ENCODE results near the gene REN. TPM values are rescaled to one million over a fixed set of nuclear protein-coding genes. Genes with fewer than 3 reads are reported as not detected.

The REN gene
- total and polyA plus RNA-seq, 2 donors (not counting 3 experiments of a cell fraction or from before 2014, with no cell fraction given) = 0.11 TPM; not detected in 1

DNA sequence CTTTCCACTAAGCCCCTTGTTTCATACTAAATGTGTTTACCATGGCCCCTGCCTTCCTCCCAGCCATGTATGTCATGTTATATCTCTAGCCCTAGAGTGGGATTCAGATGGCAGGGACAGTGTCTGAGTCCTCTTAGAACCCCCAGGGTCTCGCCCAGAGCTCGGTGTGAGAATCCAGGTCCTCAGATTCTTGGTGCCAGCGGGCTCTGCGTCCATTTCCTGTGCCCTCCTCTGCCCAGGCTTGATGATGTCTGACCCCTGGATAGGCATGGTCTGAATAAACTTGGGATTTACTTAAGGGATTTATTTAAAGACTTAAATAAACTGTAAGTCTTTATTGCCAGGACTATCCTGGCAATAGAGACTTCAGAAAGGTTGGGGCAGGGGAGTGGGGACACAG, 36.3 kb upstream of the REN start:
- H2AFZ ChIP-seq (ENCODE audit: low read depth, low read length) = no peak overlapping the region
- DNase-seq (ENCODE audit: low read depth, low spot score) = no peak
- no peaks in the 10 kb centered on the region for H3K9me3 ChIP-seq (replicated peaks; ENCODE audit: control insufficient read depth, insufficient read depth, low read length)
- no peak overlapping the region for H3K9ac ChIP-seq (replicated peaks; ENCODE audit: extremely low read depth, insufficient read depth, low read length)
- intact Hi-C loops (cut with micrococcal nuclease) (no loop called here), dilution Hi-C loops (cut with MboI; ENCODE audit: extremely low pct_ligation_motif_present, low sequenced_read_pairs) (no loop called here)
- no peak overlapping the region for H3K4me3 ChIP-seq (replicated peaks in 1 of 3; ENCODE audit: insufficient read depth in 1 of 3, low read depth in 1 of 3, low read length in 3 of 3)
- CTCF ChIA-PET = interaction anchor here (0.6 to 11.0 kb wide), 2 partner anchors 31 to 51 kb away, joined by 3 to 770 read pairs; partner anchors contain the start of genes ETNK2 and REN
- no peaks in the 10 kb centered on the region for H3K36me3 ChIP-seq (ENCODE audit: control insufficient read depth in 2 of 2, extremely low read depth in 1 of 2, insufficient read depth in 2 of 2, low read length in 2 of 2)
- peaks cover 24% of the 10 kb centered on the region for H3K4me1 ChIP-seq (ENCODE audit: control insufficient read depth, extremely low read depth, insufficient read depth, low read length)
- H3K4me2 ChIP-seq (ENCODE audit: insufficient read depth, low read length) = no peak overlapping the region
- H3K27me3 ChIP-seq (ENCODE audit: control insufficient read depth in 2 of 2, insufficient read depth in 2 of 2, low read length in 2 of 2) = no peaks in the 10 kb centered on the region
- H3K27ac ChIP-seq (ENCODE audit: insufficient read depth, low read depth, low read length) = no peak overlapping the region
- POLR2A ChIA-PET = no interaction called here
- TF ChIP-seq MYC (IDR thresholded peaks at IDR 0.05; ENCODE audit: low read depth, low read length) (no peak), MAX (IDR thresholded peaks at IDR 0.05; ENCODE audit: insufficient read depth, insufficient read length) (no peak), POLR2A (IDR thresholded peaks at IDR 0.05; ENCODE audit: low read depth, low read length) (no peak), JUN (IDR thresholded peaks at IDR 0.05; ENCODE audit: borderline replicate concordance, insufficient read depth, insufficient read length, low read depth) (no peak), FOS (IDR thresholded peaks at IDR 0.05; ENCODE audit: borderline replicate concordance, insufficient read depth, low read length) (no peak), EZH2 (IDR thresholded peaks at IDR 0.05; ENCODE audit: borderline replicate concordance, low read depth, low read length, severe bottlenecking) (no peak), GATA2 (IDR thresholded peaks at IDR 0.05; ENCODE audit: insufficient read depth, insufficient read length, low read depth, low read length) (no peak), POLR2AphosphoS5 (IDR thresholded peaks at IDR 0.05; ENCODE audit: insufficient read depth, low read depth, low read length) (no peak)
- TF ChIP-seq, protein P1, sequence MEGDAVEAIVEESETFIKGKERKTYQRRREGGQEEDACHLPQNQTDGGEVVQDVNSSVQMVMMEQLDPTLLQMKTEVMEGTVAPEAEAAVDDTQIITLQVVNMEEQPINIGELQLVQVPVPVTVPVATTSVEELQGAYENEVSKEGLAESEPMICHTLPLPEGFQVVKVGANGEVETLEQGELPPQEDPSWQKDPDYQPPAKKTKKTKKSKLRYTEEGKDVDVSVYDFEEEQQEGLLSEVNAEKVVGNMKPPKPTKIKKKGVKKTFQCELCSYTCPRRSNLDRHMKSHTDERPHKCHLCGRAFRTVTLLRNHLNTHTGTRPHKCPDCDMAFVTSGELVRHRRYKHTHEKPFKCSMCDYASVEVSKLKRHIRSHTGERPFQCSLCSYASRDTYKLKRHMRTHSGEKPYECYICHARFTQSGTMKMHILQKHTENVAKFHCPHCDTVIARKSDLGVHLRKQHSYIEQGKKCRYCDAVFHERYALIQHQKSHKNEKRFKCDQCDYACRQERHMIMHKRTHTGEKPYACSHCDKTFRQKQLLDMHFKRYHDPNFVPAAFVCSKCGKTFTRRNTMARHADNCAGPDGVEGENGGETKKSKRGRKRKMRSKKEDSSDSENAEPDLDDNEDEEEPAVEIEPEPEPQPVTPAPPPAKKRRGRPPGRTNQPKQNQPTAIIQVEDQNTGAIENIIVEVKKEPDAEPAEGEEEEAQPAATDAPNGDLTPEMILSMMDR (IDR thresholded peaks at IDR 0.05; ENCODE audit: extremely low read depth in 1 of 2, insufficient read depth in 1 of 2, low read depth in 1 of 2, low read length in 2 of 2) = no peak
- no TSS peak for BruUV-seq (replicated peaks)
- no peaks in the 10 kb centered on the region for H3K9me1 ChIP-seq (replicated peaks; ENCODE audit: control insufficient read depth, extremely low read depth, insufficient read depth, low read length)
- no peaks in the 10 kb centered on the region for H4K20me1 ChIP-seq (replicated peaks; ENCODE audit: control insufficient read depth, extremely low read depth, insufficient read depth, low read length)
- no peak for FAIRE-seq
- H3K79me2 ChIP-seq (ENCODE audit: control insufficient read depth, insufficient read depth, low read length) = no peaks in the 10 kb centered on the region

Data from endothelial cell of umbilical vein (primary cell).